ENCODE results near the gene PTPN2. TPM values are rescaled to one million over a fixed set of nuclear protein-coding genes. Genes with fewer than 3 reads are reported as not detected.
A peak's percentile ranks its signal among the peaks of the same experiment; 100 is the strongest.

Gene PTPN2
- total and polyA plus RNA-seq, 9 of the 15 experiments (the other 6 are each of a cell fraction or from before 2014, with no cell fraction given), result 36.6 to 66.4 (median 43.8) TPM

DNA sequence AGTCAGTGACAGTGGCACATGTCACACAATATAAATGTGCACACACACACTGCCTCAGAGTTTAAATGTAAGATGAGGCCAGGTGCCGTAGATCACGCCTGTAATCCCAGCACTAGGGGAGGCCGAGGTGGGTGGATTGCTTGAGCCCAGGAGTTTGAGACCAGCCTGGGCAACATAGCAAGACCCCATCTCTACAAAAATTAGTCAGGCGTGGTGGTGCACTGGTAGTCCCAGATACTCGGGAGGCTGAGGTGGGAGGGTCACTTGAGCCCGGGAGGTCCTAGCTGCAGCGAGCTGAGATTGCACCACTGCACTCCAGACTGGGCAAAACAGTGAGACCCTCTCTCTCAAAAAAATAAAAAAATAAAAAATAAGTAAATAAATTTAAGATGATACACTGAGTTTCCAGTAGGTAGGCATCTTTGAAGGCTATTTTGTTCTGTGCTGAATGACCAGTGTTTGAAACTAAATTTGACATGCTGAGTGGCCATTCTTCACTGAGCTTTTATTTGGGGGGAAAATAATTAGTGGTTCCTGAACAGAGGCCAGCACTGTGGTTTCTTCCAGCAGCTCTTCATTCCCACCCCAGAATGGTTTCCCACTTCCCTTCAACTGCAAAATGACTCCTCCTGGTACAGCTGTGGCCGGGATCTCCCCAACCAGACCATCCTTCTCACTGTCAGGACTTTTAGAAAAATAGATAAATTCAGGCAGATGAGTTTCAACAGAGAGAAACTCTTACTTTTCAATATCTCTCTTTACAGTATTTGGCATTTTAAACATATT lies 136.3 kb downstream of the PTPN2 start:
- Histone ChIP-seq H3K9me3 (replicated peaks; ENCODE audit: control insufficient read depth, insufficient read depth, low read depth, low read length) (no peaks in the 10 kb centered on the region), H3K36me3 (ENCODE audit: control insufficient read depth, insufficient read depth, low read length) (no peaks in the 10 kb centered on the region), H3K27me3 (ENCODE audit: control insufficient read depth in 2 of 2, insufficient read depth in 2 of 2, low read length in 2 of 2) (no peaks in the 10 kb centered on the region), H3K9me1 (ENCODE audit: control insufficient read depth, insufficient read depth, low read length) (no peaks in the 10 kb centered on the region), H3K79me2 (ENCODE audit: control insufficient read depth, insufficient read depth, low read length) (no peaks in the 10 kb centered on the region), H4K20me1 (replicated peaks; ENCODE audit: control insufficient read depth, insufficient read depth, low read length) (no peaks in the 10 kb centered on the region), H3K9ac (ENCODE audit: insufficient read depth in 1 of 2, low read depth in 2 of 2, low read length in 2 of 2) (no peak overlapping the region), H2AFZ (ENCODE audit: low read depth, low read length) (no peak overlapping the region), H3K27ac (ENCODE audit: extremely low read depth, low read depth, low read length) (no peak overlapping the region), H3K4me2 (ENCODE audit: insufficient read depth, low read length) (no peak overlapping the region), H3K4me1 (replicated peaks in 1 of 2; ENCODE audit: control insufficient read depth in 2 of 2, insufficient read depth in 2 of 2, low read length in 2 of 2) (peaks cover 0 to 7% of the 10 kb centered on the region in 2 experiments; a peak in 2 of 5 replicates), H3K4me3 (no peak overlapping the region)
- BruUV-seq (replicated peaks), result no TSS peak
- intact Hi-C loops (cut with micrococcal nuclease) (no loop called here), in situ Hi-C loops (cut with MboI) (loop anchor here (5.0 kb wide), 1 partner anchor 185 kb away; no protein-coding TSS in a partner anchor)
- ATAC-seq, result no peak
- 39% methylated on average over 8 of the region's 8 CpGs for WGBS (ENCODE audit: insufficient coverage, low coverage, missing lambda C conversion rate)
- ChIA-PET CTCF (ENCODE audit: low intra/inter-chr PET ratio) (no interaction called here), POLR2A (interaction anchor here (1.0 kb wide), 2 partner anchors 46 to 201 kb away, joined by 3 read pairs; partner anchors contain the start of gene CEP76)
- no peak for FAIRE-seq
- DNase-seq (ENCODE audit: extremely low read depth in 1 of 4, low spot score in 3 of 4), result peak in 1 of 4 experiments; percentile 1
- peak; percentile 96 for TF ChIP-seq ZNF121 (CRISPR knock-in tag; conservative IDR thresholded peaks at IDR 0.05)
- peak; percentile 67 for TF ChIP-seq BCOR (IDR thresholded peaks at IDR 0.05)
- TF ChIP-seq, protein P1, sequence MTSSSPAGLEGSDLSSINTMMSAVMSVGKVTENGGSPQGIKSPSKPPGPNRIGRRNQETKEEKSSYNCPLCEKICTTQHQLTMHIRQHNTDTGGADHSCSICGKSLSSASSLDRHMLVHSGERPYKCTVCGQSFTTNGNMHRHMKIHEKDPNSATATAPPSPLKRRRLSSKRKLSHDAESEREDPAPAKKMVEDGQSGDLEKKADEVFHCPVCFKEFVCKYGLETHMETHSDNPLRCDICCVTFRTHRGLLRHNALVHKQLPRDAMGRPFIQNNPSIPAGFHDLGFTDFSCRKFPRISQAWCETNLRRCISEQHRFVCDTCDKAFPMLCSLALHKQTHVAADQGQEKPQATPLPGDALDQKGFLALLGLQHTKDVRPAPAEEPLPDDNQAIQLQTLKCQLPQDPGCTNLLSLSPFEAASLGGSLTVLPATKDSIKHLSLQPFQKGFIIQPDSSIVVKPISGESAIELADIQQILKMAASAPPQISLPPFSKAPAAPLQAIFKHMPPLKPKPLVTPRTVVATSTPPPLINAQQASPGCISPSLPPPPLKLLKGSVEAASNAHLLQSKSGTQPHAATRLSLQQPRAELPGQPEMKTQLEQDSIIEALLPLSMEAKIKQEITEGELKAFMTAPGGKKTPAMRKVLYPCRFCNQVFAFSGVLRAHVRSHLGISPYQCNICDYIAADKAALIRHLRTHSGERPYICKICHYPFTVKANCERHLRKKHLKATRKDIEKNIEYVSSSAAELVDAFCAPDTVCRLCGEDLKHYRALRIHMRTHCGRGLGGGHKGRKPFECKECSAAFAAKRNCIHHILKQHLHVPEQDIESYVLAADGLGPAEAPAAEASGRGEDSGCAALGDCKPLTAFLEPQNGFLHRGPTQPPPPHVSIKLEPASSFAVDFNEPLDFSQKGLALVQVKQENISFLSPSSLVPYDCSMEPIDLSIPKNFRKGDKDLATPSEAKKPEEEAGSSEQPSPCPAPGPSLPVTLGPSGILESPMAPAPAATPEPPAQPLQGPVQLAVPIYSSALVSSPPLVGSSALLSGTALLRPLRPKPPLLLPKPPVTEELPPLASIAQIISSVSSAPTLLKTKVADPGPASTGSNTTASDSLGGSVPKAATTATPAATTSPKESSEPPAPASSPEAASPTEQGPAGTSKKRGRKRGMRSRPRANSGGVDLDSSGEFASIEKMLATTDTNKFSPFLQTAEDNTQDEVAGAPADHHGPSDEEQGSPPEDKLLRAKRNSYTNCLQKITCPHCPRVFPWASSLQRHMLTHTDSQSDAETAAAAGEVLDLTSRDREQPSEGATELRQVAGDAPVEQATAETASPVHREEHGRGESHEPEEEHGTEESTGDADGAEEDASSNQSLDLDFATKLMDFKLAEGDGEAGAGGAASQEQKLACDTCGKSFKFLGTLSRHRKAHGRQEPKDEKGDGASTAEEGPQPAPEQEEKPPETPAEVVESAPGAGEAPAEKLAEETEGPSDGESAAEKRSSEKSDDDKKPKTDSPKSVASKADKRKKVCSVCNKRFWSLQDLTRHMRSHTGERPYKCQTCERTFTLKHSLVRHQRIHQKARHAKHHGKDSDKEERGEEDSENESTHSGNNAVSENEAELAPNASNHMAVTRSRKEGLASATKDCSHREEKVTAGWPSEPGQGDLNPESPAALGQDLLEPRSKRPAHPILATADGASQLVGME (CRISPR knock-in tag; IDR thresholded peaks at IDR 0.05), result no peak

Measured in K562 (cell line).